ENCODE results near the gene CDH15. TPM values are rescaled to one million over a fixed set of nuclear protein-coding genes. Genes with fewer than 3 reads are reported as not detected.
A peak's percentile ranks its signal among the peaks of the same experiment; 100 is the strongest.
"Not testable (repeated sequence)": the region's sequence is repeated elsewhere in the genome, so short reads cannot be mapped to it uniquely, and the experiment has no call there.

The CDH15 gene
- total RNA-seq, 1 donor from 2014 or later = 1.2 TPM

DNA sequence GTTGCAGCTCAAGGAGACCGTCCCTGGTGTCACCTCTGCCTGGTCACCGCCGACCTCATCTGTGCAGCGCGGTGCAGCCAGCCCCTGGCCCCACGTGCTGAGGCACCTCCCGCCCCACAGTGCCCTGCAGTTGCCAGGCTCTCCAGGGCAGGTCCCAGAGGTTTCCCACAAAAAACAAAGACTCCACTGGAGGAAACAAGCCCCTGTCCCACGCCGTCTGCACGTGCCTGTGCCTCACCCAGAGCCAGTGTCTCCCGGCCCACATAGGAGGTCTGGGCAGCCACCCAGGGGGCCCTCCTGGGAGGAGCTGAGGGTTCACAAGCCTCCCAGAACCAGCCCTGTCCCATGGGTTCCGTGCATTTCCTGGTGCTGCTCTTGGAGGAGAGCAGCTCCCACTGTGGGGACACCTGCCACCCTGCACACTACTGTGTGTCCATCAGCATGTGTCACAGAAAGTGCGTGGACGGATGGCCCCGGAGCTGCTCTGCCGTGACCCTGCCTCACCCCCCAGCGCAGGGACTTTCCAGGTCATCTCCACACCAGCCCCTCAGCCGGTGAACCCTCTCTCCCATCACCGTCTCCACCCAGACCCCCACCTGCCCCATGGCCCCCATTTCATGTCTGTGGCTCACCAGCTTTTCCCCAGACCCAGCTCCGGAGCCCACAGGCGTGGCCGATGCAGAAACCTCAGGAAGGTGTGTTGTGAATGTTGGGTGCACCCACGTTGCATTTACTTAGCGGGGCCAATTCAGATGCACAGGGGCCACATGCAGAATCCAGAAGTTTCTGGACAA lies 17.0 kb upstream of the CDH15 start:
- peak; percentile 56 for ATAC-seq
- intact Hi-C loops (cut with DNase I) = no loop called here
- DNase-seq (ENCODE audit: low spot score) = no peak

DNA sequence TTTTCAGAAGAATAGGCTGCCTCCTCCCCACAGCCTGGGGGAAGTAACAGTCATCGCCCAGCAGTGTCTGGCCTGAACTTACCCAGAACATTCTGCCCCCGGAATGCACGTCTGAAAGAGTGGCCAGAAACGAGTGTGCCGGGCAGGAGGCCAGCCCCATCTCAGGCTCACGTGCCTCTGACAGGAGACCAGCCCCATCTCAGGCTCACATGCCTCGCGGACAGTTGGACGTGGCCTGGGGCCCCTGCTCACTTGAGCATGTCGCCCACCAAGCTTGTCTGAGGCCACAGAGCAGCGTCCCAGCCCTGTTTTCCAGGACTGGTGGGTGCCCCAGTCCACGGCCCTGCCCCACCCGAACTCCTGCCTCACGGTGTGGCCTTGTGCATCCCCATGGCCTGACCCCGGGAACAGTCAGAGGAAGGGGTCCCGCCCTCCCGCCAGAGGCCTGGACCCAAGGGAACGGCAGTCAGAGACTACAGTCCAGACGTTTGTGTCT lies 16.3 kb upstream of the CDH15 start:
- intact Hi-C loops (cut with DNase I) = no loop called here
- ATAC-seq (peak; percentile 83), DNase-seq (ENCODE audit: low spot score) (peak; percentile 79)

DNA sequence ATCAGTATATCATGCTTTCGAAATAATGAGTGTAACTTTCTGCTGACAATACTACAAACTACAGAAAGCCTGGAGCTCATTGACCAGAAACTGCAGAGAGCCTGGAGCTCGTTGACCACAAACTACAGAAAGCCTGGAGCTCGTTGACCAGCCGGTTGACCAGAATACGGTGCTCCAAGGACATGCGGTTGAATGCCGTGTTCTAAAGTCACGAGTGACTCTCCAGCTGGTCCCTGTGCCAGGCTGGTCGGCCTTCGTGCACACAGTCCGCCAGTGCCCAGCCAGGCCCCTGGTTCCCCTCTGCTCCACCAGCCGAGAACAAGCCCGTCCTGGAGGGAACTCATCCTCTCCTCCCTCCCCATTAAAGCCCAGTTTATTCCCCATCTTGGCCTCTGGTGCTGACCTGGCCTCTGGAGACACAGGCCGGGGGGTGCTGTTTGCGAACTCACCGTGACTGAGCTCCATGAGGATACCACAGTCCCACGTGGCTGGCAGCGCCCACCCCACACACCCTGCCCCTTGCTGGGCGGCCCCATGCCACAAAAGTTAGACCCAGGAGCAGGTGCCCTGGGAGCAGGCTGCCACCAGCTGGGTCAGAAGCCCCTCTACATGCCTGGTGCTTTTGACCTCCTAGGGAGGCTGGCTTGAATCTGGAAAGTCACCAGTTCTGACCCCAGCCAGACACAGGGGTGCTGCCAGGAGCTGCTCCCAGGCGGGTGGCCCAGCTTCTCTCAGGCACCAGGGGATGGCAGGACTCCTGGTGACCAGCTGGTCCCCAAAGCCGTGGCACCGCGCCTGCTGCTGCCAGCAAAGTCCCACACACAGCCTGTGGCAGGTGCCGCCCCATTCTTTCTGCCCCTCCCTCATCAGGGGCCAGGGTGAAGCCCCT lies 15.5 kb upstream of the CDH15 start:
- intact Hi-C loops (cut with DNase I) = no loop called here
- DNase-seq (ENCODE audit: low spot score) = no peak
- peak; percentile 10 for ATAC-seq

DNA sequence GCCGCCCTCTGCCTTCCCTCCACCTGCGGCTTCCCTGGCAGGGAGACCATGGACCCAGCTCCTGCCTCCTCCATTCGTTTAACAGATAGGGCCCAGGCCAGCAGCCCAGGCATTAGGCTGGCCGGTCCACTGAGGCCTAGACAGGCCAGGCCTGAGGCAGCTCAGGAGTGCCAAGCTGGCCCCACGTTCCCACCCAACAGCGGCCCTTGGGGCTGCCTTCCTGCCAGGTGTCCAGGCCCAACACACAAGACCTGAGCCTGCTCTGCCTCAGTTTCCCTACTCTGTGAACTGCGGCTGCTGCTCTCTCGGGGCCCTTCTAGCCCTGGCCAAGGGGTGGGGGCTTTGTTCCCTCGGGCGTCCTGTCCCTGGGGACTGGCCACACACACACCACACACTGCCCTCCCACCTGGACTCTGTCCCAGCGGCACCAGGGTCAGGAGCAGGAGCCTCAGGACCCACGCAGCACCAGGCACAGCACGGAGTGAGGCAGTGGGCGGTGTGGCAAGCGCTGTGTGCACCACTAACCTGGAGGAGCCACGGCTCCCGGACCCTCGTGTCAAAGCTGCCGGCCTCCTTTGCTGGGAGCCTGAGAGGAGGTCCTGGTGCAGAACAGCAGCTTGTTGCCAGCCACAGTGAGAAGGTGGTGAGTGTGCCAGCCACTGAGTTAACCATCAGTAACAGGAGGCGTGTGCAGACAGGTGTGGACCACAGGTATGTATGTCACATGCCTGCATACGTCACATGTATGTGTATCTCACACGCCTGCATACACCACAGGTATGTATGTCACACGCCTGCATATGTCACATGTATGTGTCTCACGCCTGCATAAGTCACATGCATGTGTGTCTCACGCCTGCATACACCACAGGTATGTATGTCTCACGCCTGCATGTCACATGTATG lies 14.6 kb upstream of the CDH15 start:
- intact Hi-C loops (cut with DNase I) = no loop called here
- no peak for DNase-seq (ENCODE audit: low spot score)
- ATAC-seq = no peak

DNA sequence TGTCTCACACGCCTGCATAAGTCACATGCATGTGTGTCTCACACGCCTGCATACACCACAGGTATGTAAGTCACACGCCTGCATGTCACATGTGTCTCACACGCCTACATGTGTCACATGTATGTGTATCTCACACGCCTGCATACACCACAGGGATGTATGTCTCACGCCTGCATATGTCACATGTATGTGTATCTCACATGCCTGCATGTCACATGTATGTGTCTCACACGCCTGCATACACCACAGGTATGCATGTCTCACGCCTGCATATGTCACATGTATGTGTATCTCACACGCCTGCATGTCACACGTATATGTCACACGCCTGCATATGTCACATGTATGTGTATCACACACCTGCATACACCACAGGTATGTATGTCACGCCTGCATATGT lies 13.8 kb upstream of the CDH15 start:
- intact Hi-C loops (cut with DNase I) = no loop called here
- DNase-seq (ENCODE audit: low spot score) = no peak

DNA sequence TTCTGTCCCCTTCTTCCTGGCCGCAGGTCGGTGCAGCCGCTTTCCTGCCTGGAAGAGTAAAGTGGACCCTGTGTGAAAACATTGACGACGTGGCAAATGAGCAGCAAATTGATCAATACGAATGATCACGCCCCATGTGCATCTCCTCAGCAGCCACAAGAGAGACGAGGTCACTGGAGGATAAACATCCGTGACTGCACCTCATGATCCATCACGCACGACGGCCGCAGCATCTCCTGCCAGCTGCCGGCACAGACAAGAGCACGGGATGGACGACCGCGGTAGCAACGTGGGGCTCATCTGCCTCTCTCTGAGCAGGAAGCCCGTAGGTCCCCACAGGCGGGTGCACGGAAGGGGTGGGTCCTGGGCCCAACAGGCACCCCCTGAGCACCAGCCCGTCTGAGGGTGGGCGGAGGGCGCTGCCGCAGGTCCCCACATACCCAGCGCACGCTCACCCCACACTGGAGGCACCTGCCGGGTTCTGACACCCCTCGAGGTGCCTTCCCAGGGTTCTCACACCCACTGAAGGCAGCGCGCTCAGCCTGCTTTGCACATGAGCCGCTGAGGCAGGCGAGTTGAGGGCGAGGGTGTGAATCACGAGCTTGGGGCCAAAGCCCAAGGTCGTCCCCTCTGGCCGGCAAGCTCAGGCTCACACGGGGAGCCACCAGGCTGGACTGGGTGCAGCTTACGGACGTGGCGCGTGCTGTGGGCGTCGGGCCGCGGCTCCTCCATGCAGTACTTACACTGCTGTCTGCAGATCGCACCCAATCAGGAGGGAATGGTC lies 12.3 kb upstream of the CDH15 start:
- intact Hi-C loops (cut with DNase I) = no loop called here
- no peak for ATAC-seq
- DNase-seq (ENCODE audit: low spot score) = no peak

More for the DNA sequence above, 13.8 kb upstream of the CDH15 start:
- no peak for ATAC-seq

DNA sequence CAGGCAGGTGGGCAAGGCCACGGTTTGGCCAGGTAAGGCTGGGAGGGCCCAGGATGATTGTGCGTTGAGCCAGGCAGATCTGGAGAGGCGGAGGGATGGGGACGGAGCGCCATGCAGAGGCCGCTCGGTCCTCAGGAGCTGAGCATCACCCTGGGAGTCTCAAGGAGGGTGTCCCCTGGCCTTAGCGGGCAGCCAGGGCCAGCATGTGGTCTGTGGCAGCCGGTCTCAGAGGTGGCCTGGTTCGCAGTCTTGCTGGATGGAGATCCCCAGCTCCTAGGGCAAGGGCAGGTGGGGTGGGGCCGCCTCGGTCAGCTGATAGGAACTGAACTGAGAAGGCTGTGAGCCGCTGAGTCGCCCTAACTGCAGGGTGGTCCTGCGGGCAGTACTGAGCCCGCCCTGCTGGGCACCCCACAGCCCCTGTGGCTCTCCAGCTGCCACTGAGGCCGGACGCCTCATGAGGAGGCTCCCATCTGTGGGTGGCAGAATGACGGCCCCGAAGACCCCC lies 11.6 kb upstream of the CDH15 start:
- no peak for ATAC-seq
- intact Hi-C loops (cut with DNase I) = loop anchor here (10.0 kb wide), 1 partner anchor 415 kb away; no protein-coding TSS in a partner anchor

DNA sequence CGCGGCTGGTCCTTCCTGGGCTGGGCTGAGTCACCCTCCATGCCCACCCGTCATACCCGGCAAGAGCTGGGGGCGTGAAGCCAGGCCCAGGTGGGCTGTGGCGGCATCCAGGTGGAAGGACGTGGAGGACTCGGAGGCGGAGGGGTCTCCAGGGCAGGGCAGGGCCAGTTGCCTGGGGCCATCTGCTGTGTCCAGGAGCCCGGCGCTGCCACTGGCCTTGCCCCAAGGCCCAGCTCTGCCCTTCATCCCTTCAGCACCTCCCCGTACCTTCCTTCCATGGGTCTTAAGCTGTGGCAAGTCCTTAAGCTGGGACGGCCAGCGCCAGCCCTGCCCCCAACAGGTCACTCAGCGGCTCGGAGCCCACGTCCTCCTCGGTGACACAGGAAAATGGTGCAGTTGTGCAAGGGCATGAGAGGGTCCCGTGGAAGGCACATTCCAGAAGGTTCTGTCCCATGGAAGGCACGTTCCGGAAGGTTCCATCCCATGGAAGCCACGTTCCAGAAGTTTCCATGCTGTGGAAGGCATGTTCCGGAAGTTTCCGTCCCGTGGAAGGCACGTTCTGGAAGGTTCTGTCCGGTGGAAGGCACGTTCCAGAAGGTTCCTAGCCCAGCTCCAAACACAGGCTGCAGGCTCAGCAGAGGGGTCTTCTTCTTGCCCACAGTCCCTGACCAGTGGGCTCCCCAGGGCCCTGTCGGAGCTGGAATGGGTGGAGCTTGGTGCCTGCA lies 10.4 kb upstream of the CDH15 start:
- no peak for DNase-seq (ENCODE audit: low spot score)
- ATAC-seq = no peak
- intact Hi-C loops (cut with DNase I) = loop anchor here (10.0 kb wide), 1 partner anchor 416 kb away; no protein-coding TSS in a partner anchor

More for the DNA sequence above, 11.6 kb upstream of the CDH15 start:
- no peak for DNase-seq (ENCODE audit: low spot score)

DNA sequence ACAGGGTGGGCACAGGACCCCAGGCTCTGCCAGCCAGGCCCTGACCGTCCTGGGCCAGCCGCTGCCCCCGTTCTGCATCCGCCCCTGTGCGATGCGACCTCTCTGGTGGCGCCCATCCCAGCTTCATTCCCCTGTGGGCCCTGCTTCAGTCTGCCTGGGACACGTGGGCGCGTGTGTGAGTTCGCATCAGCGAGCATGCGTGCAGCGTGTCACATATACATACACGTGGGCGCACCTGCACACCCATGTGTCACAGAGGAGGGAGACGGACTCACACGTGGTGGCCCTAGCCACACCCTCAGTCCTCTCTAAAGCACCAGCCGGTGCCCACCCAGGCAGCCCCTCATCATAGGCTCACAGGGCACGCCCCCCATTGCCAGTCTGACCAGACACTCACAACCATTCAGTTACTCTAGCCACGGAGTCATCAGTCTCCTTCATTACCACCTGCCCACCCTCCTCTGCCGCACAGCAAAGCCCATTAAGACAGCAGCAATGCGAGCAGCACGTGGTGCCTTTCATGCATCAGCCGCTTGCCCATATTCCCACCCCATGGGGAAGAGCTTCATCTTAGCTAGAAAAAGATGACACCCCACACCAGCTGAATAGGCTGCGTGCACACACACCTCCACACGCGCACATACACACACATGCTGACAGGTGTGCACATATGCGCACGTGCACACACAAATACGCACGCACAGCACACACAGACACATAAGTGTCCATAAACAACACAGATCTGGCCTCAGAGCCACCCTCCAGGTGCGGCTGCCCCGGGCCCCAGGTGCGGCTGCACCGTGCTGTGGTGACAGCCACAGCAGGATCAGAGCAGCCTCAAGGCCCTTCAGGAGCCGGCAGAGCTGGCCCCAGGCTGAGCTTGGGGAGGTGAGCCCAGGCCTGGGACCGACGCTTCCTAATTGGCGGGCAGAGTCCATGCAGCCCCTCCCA lies 9.5 kb upstream of the CDH15 start:
- intact Hi-C loops (cut with DNase I) = loop anchor here (10.0 kb wide), 1 partner anchor 417 kb away; no protein-coding TSS in a partner anchor
- ATAC-seq (no peak), DNase-seq (ENCODE audit: low spot score) (no peak)

DNA sequence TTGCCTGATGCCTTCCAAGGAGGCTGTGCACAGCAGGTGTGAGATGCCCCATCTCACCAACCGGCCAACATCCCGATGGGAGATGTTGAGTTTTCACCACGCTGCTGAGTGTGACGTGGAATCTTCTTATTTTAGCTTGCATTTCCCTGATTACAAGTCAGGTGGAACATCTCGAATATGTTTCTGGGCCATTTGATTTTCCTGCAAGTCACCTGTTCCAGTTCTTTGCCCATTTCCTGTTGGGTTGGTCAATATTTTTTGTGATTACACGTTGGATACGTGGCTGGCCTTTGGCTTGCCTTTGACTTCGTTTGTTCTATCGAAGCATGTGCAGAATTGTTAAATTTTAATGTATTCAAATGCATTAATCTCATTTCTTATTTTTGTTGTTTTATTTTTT lies 8.3 kb upstream of the CDH15 start:
- DNase-seq (ENCODE audit: low spot score) = no peak
- no peak for ATAC-seq
- intact Hi-C loops (cut with DNase I) = loop anchor here (10.0 kb wide), 1 partner anchor 418 kb away; no protein-coding TSS in a partner anchor

DNA sequence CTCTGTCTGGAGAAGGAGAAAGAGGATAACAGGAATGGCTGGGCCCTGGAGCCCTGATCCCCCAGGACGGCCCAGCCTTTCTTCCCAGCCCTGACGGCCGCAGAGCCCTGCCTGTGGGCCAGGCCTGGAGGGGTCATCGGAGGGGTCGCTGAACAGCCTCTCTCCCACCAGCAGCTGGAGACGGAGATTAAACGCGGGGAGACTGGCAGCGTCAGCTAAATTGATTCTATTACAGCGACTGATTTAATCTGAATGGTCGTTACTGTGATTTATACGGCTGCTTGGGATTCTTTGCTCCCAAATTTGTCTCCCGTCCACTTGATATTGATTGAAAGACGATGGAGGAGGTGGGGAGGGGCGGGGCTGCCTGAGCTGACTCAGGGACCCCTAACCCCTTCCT lies 7.1 kb upstream of the CDH15 start:
- intact Hi-C loops (cut with DNase I) = loop anchor here (10.0 kb wide), 1 partner anchor 420 kb away; no protein-coding TSS in a partner anchor
- DNase-seq (ENCODE audit: low spot score) = no peak
- ATAC-seq = no peak

DNA sequence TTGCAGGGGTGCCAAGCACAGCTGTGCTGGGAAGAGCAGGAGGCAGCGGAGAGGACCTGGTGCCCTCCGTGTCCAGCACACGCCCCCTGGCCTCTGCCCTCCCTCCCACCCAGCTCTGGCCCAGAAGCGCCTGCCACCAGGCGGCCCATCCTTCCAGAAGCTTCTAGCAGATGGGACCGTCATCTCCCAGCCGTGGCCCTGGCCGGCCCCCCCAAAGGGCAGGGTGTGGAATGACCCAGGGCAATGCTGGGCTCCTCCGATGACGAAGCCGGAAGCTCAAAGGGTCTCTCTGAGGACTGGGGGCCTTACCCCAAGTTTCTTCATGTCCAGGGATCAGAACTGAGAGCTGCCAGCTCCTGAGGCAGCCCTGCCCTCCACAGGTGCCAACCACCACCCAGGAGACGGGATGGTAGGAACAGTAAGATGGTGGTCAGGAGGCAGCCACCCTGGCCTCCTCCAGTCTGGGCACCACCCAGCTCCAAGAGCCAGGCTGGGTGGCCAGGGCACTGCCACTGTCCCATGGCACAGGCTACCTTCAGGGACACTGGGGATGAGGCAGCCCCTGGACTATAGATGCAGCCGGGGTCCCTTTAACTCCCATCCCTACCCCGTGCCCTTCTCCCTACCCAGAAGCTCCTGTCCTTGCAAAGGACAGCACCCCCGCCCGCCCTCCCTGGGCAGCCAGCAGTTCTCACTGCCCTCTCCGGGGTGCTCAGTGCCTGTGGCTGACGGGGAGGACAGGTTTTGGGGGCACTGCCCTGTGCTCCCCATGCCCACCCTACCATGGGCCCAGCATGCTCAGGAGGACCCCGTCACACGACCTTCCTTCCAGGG lies 6.5 kb upstream of the CDH15 start:
- no peak for ATAC-seq
- intact Hi-C loops (cut with DNase I) = loop anchor here (10.0 kb wide), 1 partner anchor 420 kb away; no protein-coding TSS in a partner anchor

DNA sequence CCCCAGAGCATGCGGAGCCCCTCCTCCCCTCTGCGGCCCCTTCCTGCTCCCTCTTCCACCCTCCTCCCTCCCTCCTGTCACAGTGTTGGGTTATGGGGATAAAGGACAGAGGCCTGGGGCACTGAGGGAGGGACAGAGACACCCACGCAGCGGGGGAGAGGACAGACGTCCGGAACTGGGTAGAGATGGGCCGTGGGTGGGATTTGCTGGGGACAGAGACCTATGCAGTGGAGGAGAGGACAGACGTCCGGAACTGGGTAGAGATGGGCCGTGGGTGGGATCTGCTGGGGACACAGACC lies 5.9 kb upstream of the CDH15 start:
- not testable (repeated sequence) for DNase-seq (ENCODE audit: low spot score); ATAC-seq
- intact Hi-C loops (cut with DNase I) = loop anchor here (10.0 kb wide), 1 partner anchor 421 kb away; no protein-coding TSS in a partner anchor

More for the DNA sequence above, 6.5 kb upstream of the CDH15 start:
- DNase-seq (ENCODE audit: low spot score) = no peak

DNA sequence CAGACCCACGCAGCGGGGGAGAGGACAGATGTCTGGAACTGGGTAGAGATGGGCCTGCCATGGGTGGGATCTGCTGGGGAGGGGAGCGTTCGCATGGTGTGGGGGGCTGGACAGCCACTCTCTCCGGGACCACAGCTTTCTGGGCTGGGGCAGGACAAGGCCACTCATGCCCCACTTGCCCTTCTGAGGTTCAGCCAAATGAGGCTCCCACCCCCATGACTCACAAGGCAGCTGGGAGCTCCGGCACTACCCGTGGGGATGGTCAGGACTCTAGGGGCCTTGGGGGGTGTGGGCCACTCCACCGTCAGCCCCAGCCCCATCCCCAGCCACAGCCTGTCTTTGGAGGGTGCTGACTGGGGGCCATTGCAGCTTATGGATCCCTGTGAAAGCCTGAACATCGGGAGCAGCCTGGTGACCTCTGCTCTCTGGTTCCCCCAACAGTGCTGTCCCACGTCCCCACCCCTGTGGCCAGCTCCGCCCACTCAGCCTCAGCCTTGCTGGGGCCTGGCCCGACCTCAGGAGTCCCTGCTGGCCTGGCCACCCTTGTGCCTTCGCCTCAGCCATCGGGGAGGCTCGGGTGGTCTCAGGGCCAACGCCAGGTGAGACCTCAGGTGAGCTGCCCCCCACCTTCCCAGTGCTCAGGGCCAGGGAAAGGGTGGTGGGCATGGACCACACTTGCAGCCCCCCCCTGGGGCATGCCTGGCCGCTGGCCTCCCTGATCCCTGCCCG lies 4.7 kb upstream of the CDH15 start:
- intact Hi-C loops (cut with DNase I) = loop anchor here (10.0 kb wide), 1 partner anchor 422 kb away; no protein-coding TSS in a partner anchor
- DNase-seq (ENCODE audit: low spot score) (no peak), ATAC-seq (peak; percentile 1)
